Activated CD8-positive, alpha-beta T cell treated with anti-CD3 and anti-CD28 coated beads, Interleukin-2, amount 10 ng/mL, durations not matched to agents 7 days and 5 days (primary cell): ENCODE measurements around the gene SUSD2. TPM values are rescaled to one million over a fixed set of nuclear protein-coding genes. Genes with fewer than 3 reads are reported as not detected.
"Not testable (repeated sequence)": the region's sequence is repeated elsewhere in the genome, so short reads cannot be mapped to it uniquely, and the experiment has no call there.

Source experiments
- ATAC-seq: fragments of 150-1000 bp; cut with Tn5 transposase; one replicate; pipeline ENCODE4 v1.10.0; 2021; ENCODE audit warnings: moderate library complexity
- CTCF ChIA-PET: fragments of 350-600 bp; sonication (Branson Sonifier 250); formaldehyde crosslinking; loops from one replicate; lab custom pipeline; 2021; ENCODE audit warnings: antibody characterized with exemption; lab: Charles Lee
- POLR2A ChIA-PET: fragments of 350-600 bp; sonication (Branson Sonifier 250); formaldehyde crosslinking; loops from one replicate; lab custom pipeline; 2021; ENCODE audit warnings: antibody characterized with exemption; lab: Charles Lee
- DNase-seq: peaks from one replicate; pipeline ENCODE4 v3.0.0-alpha.2; 2020
- H3K27ac Mint-ChIP-seq: one replicate; pipeline ENCODE4 v1.8.0; 2021; ENCODE audit warnings: mild to moderate bottlenecking, mixed read lengths
- H3K27me3 Mint-ChIP-seq: one replicate; pipeline ENCODE4 v1.8.0; 2021; ENCODE audit warnings: low read depth, mixed read lengths
- H3K36me3 Mint-ChIP-seq: one replicate; pipeline ENCODE4 v1.8.0; 2021; ENCODE audit warnings: low read depth, mixed read lengths
- H3K4me1 Mint-ChIP-seq: one replicate; pipeline ENCODE4 v1.8.0; 2021; ENCODE audit warnings: low read depth, mixed read lengths
- H3K4me3 Mint-ChIP-seq: one replicate; pipeline ENCODE4 v1.8.0; 2021; ENCODE audit warnings: mild to moderate bottlenecking, mixed read lengths
- H3K9me3 Mint-ChIP-seq: one replicate; pipeline ENCODE4 v1.8.0; 2022; ENCODE audit warnings: mixed read lengths; ENCODE audit not compliant: insufficient read depth
- total RNA-seq, 2 experiments: library from RNA; stranded (reverse); gene quantifications; one replicate each; pipeline ENCODE4 v1.2.3, GENCODE V29; 2021

The SUSD2 gene
- total RNA-seq, 2 experiments from 2014 or later: 1.3 to 1.9 TPM

DNA sequence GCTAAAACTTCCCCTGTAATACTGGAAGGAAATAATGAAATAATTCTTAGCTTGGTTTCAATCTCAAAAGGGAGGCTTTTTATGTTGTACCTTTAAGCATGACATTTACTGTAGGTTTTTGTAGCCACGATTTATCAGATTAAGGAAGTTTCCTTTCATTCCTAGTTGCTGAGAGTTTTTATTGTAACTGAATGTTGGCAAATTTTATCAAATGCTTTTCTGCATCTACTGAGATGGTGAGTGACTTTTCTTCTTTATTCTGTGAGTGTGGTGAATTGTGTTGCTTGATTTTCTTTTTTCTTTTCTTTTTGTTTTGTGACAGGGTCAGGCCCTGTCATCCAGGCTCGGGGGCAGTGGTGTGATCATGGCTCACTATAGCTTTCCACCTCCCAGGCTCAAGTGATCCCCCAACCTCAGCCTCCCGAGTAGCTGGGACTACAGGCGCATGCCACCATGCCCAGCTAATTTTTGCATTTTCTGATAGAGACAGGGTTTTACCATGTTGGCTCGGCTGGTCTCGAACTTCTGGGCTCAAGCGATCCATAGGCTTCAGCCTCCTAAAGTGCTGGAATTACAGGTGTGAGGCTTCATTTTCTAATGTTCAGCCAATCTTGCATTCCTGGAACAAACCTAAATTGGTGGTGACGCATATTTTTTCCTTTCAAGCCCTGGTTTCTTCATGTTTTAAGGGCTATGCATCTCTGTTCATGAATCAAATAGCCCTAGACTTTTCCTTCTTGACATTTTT, 26.2 kb downstream of the SUSD2 start:
- Mint-ChIP-seq H3K4me1 (peaks cover 44% of the 10 kb centered on the region), H3K9me3 (peaks cover 6% of the 10 kb centered on the region), H3K27me3 (peaks cover 2% of the 10 kb centered on the region), H3K36me3 (no peaks in the 10 kb centered on the region), H3K27ac (peak overlapping the region; percentile 85), H3K4me3 (peak overlapping the region; percentile 40)
- POLR2A ChIA-PET: no interaction called here
- no peak for DNase-seq
- CTCF ChIA-PET: interaction anchor here (0.7 to 2.7 kb wide), 6 partner anchors 9 to 75 kb away, joined by 3 to 9 read pairs (median 4); no protein-coding TSS in a partner anchor
- no peak for ATAC-seq

GRCh38 chr22:24208012-24208749, 26.9 kb downstream of the SUSD2 start:
- POLR2A ChIA-PET: no interaction called here
- DNase-seq (no peak), ATAC-seq (no peak)
- Mint-ChIP-seq H3K9me3 (peaks cover 6% of the 10 kb centered on the region), H3K36me3 (no peaks in the 10 kb centered on the region), H3K4me3 (peak overlapping the region; percentile 40), H3K4me1 (peaks cover 44% of the 10 kb centered on the region), H3K27me3 (peaks cover 2% of the 10 kb centered on the region), H3K27ac (peak overlapping the region; percentile 85)
- CTCF ChIA-PET: interaction anchor here (0.7 to 2.7 kb wide), 6 partner anchors 10 to 76 kb away, joined by 3 to 9 read pairs (median 4); no protein-coding TSS in a partner anchor

GRCh38 chr22:24209016-24209415, 27.7 kb downstream of the SUSD2 start:
- H3K9me3 Mint-ChIP-seq: peaks cover 3% of the 10 kb centered on the region
- DNase-seq (no peak), ATAC-seq (no peak)
- no peak overlapping the region for H3K27ac Mint-ChIP-seq
- CTCF ChIA-PET: no interaction called here
- no peaks in the 10 kb centered on the region for H3K36me3 Mint-ChIP-seq
- POLR2A ChIA-PET: no interaction called here
- H3K4me3 Mint-ChIP-seq: no peak overlapping the region
- H3K27me3 Mint-ChIP-seq: peaks cover 2% of the 10 kb centered on the region
- H3K4me1 Mint-ChIP-seq: peaks cover 41% of the 10 kb centered on the region

- POLR2A ChIA-PET: no interaction called here
- CTCF ChIA-PET: no interaction called here
- DNase-seq (no peak), ATAC-seq (no peak)
- H3K36me3 Mint-ChIP-seq: no peaks in the 10 kb centered on the region
- H3K4me1 Mint-ChIP-seq: peaks cover 37% of the 10 kb centered on the region
- H3K27ac Mint-ChIP-seq: no peak overlapping the region
- H3K27me3 Mint-ChIP-seq: peaks cover 4% of the 10 kb centered on the region
- no peak overlapping the region for H3K4me3 Mint-ChIP-seq
- H3K9me3 Mint-ChIP-seq: no peaks in the 10 kb centered on the region
These were observed 28.4 kb downstream of the SUSD2 start for GRCh38 chr22:24209687-24210086.

DNA sequence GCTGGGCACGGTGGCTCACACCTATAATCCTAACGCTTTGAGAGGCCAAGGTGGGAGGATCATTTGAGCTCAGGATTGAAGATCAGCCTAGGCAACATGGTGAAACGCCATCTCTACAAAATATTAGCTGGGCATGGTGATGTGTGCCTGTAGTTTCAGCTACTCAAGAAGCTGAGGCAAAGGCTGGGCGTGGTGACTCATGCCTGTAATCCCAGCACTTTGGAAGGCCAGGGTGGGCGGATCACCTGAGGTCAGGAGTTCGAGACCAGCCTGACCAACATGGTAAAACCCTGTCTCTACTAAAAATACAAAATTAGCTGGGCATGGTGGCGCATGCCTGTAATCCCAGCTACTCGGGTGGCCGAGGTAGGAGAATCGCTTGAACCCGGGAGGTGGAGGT, 29.1 kb downstream of the SUSD2 start:
- ATAC-seq, POLR2A ChIA-PET, H3K27me3 Mint-ChIP-seq, DNase-seq, H3K4me3 Mint-ChIP-seq, H3K36me3 Mint-ChIP-seq, H3K9me3 Mint-ChIP-seq, H3K27ac Mint-ChIP-seq, CTCF ChIA-PET: not testable (repeated sequence)
- H3K4me1 Mint-ChIP-seq: peaks cover 33% of the 10 kb centered on the region

DNA sequence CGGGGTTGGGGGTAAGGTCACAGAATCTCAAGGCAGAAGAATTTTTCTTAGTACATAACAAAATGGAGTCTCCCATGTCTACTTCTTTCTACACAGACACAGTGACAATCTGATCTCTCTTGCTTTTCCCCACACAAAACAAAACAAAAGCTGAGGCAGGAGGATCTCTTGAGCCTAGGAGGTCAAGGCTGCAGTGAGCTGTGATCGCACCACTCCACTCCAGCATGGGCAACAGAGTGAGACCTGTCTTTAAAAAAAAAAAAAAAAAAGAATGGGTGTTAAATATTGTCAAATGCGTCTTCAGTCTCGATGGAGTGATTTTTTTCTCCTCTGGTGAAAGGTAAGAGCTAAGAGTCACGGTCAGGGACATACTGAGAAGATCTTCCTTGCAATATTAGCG, 30.4 kb downstream of the SUSD2 start:
- H3K27me3 Mint-ChIP-seq, DNase-seq, ATAC-seq, H3K36me3 Mint-ChIP-seq, POLR2A ChIA-PET, H3K9me3 Mint-ChIP-seq, H3K27ac Mint-ChIP-seq, H3K4me3 Mint-ChIP-seq: not testable (repeated sequence)
- H3K4me1 Mint-ChIP-seq: peaks cover 31% of the 10 kb centered on the region
- CTCF ChIA-PET: interaction anchor here (0.8 to 1.0 kb wide), 3 partner anchors 19 to 31 kb away, joined by 3 to 4 read pairs (median 3); no protein-coding TSS in a partner anchor

GRCh38 chr22:24213111-24213510, 31.8 kb downstream of the SUSD2 start:
- H3K4me3 Mint-ChIP-seq, H3K27me3 Mint-ChIP-seq, ATAC-seq, H3K27ac Mint-ChIP-seq, H3K9me3 Mint-ChIP-seq, H3K36me3 Mint-ChIP-seq, DNase-seq, POLR2A ChIA-PET: not testable (repeated sequence)
- CTCF ChIA-PET: interaction anchor here (1.1 kb wide), 1 partner anchor 18 kb away, joined by 3 read pairs; no protein-coding TSS in a partner anchor
- H3K4me1 Mint-ChIP-seq: peaks cover 23% of the 10 kb centered on the region

- H3K27me3 Mint-ChIP-seq: peaks cover 6% of the 10 kb centered on the region
- CTCF ChIA-PET: interaction anchor here (0.9 to 1.4 kb wide), 3 partner anchors 16 to 33 kb away, joined by 3 to 4 read pairs (median 3); no protein-coding TSS in a partner anchor
- peaks cover 19% of the 10 kb centered on the region for H3K4me1 Mint-ChIP-seq
- H3K36me3 Mint-ChIP-seq: no peaks in the 10 kb centered on the region
- POLR2A ChIA-PET: no interaction called here
- ATAC-seq: no peak
- H3K4me3 Mint-ChIP-seq: no peak overlapping the region
- no peak for DNase-seq
- H3K27ac Mint-ChIP-seq: peak overlapping the region; percentile 43
- no peaks in the 10 kb centered on the region for H3K9me3 Mint-ChIP-seq
These were observed 33.4 kb downstream of the SUSD2 start for GRCh38 chr22:24214467-24215285.

- ATAC-seq (peak; percentile 44), DNase-seq (peak; percentile 43)
- H3K27ac Mint-ChIP-seq: peak overlapping the region; percentile 76
- POLR2A ChIA-PET: no interaction called here
- H3K9me3 Mint-ChIP-seq: no peaks in the 10 kb centered on the region
- no peak overlapping the region for H3K4me3 Mint-ChIP-seq
- H3K27me3 Mint-ChIP-seq: peaks cover 6% of the 10 kb centered on the region
- no peaks in the 10 kb centered on the region for H3K36me3 Mint-ChIP-seq
- CTCF ChIA-PET: interaction anchor here (1.2 to 2.6 kb wide), 4 partner anchors 11 to 60 kb away, joined by 3 to 11 read pairs (median 8); no protein-coding TSS in a partner anchor
- H3K4me1 Mint-ChIP-seq: peaks cover 19% of the 10 kb centered on the region
These were observed 35.4 kb downstream of the SUSD2 start for GRCh38 chr22:24216541-24217209.

- no peak for ATAC-seq
These were observed 36.1 kb downstream of the SUSD2 start for GRCh38 chr22:24217384-24217783.

GRCh38 chr22:24219750-24220149, 38.5 kb downstream of the SUSD2 start:
- peak overlapping the region; percentile 66 for H3K27ac Mint-ChIP-seq
- peaks cover 1% of the 10 kb centered on the region for H3K36me3 Mint-ChIP-seq
- ATAC-seq (no peak), DNase-seq (no peak)
- no peaks in the 10 kb centered on the region for H3K9me3 Mint-ChIP-seq
- peaks cover 2% of the 10 kb centered on the region for H3K27me3 Mint-ChIP-seq
- peaks cover 19% of the 10 kb centered on the region for H3K4me1 Mint-ChIP-seq
- H3K4me3 Mint-ChIP-seq: no peak overlapping the region
- ChIA-PET POLR2A (no interaction called here), CTCF (no interaction called here)

More at GRCh38 chr22:24217384-24217783, 36.1 kb downstream of the SUSD2 start:
- H3K4me1 Mint-ChIP-seq: peaks cover 19% of the 10 kb centered on the region
- POLR2A ChIA-PET: no interaction called here
- no peaks in the 10 kb centered on the region for H3K9me3 Mint-ChIP-seq
- no peak for DNase-seq
- no peaks in the 10 kb centered on the region for H3K36me3 Mint-ChIP-seq
- no peak overlapping the region for H3K4me3 Mint-ChIP-seq
- no peak overlapping the region for H3K27ac Mint-ChIP-seq
- CTCF ChIA-PET: interaction anchor here (1.1 to 2.6 kb wide), 4 partner anchors 10 to 61 kb away, joined by 3 to 11 read pairs (median 8); no protein-coding TSS in a partner anchor
- H3K27me3 Mint-ChIP-seq: peaks cover 4% of the 10 kb centered on the region
